Stimulated activated CD4-positive, alpha-beta T cell treated with anti-CD3 and anti-CD28 coated beads, Interleukin-1b, Interleukin-23, amount 100 ng/mL, for 48 hours (primary cell): Measurements from ENCODE around the gene IGDCC3.
A peak's percentile ranks its signal among the peaks of the same experiment; 100 is the strongest.
"Not testable (repeated sequence)": the region's sequence is repeated elsewhere in the genome, so short reads cannot be mapped to it uniquely, and the experiment has no call there.

ENCODE experiments used
- DNase-seq: peaks from one replicate; pipeline ENCODE4 v3.0.0-alpha.2; 2020

IGDCC3 gene

GRCh38 chr15:65405791-65406423 is 28.1 kb upstream of the IGDCC3 start:
- DNase-seq, result no peak

DNA sequence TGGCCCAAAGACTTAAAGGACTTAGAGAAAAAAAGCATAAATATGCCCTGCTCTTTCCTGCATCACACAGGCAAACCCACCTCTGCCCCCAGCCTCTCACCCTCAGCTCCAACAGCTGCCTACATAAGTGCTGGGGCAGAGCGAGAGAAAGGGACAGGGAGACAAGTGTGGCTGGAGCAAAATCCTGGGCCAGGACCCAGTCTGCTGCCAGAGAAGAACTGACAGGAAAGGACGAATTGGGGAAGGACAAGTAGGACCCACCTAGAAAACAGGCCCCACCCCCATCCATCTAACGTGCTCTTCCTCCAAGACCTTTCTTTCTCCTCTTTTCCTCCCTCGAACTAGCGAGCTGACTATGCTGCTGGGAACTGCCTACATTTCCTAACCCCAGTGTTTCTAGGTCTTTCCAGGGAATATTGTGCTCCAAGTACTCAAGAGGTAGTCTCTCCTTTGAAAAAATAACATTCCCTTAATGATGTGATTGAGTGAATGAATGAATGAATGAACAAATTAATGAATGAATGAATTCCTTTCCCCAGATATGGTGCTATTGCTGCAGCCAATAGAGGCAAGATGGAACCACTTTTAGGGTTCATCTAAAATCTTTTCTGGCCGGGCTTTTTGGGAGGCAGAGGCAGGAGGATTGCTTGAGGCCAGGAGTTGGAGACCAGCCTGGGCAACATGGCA is 26.5 kb upstream of the IGDCC3 start:
- no peak for DNase-seq

DNA sequence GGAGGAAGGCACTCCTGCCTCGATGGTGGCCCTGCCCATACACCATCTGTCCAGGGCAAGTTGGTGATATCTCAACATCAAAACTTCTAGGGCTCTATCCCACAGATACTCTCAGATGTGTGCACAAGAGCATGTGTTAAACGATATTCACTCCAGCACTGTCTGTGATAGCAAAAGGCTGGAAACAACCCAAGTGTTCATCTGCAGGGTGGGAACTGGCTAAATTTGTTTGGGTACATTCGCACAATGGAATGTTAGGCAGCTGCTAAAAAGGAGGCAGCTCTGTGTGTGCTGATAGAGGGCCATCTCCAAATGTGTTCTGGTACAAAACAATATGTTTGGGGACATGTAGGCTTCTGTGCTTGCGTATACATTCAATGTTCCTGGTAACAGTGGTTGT is 25.2 kb upstream of the IGDCC3 start:
- no peak for DNase-seq

- DNase-seq, result no peak
Observed at GRCh38 chr15:65401611-65402240, 23.9 kb upstream of the IGDCC3 start.

- DNase-seq, result peak; percentile 45
Observed at GRCh38 chr15:65400760-65401610, 23.2 kb upstream of the IGDCC3 start.

- DNase-seq, result no peak
Observed at GRCh38 chr15:65399997-65400396, 22.2 kb upstream of the IGDCC3 start.

DNA sequence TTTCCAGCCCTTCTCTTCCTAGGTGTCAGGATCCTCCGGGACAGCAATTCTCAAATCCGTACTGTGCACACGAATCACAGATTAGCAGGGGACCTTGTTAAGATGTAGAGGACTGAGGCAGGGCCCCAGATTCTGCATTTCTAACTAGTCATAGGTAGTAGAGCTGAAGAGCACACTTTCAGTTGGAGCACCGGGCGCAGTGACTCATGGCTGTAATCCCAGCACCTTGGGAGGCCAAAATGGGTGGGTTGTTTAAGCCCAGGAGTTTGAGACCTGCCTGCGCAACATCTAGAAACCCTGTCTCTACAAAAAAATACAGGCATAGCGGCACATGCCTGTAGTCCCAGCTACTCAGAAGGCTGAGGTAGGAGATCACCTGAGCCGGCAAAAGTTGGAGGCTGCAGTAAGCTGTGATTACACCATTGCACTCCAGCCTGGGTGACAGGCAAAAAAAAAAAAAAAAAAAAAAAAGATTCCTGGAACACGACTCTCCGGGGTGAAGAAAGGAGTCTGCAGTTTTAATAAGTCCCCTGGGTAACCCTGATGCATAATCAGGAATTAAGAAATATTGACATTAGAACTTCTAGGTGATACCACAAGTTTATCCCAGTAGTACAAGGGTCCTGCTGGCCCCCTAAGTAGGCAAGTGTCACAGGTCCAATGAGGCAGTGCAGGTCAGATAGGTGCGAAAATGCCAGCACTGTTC is 21.4 kb upstream of the IGDCC3 start:
- no peak for DNase-seq

- DNase-seq, result not testable (repeated sequence)
Observed at GRCh38 chr15:65398486-65398885, 20.7 kb upstream of the IGDCC3 start.

DNA sequence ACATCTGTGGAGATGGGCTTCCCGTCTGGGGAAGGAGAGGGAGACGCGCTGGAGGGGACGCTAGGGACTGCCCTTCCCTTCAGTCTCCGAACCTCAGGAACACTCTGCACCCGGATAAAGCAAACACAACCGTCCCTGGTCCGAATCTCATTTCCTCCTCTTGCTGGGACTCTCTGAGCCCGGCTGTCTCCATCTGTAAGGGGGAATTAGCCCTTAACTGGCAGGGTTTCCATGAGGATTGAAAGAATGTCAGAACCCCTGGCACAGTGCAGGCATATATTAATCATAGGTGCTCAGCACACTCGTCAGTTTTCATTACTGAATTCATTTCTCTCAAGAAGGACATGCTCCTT is 19.1 kb upstream of the IGDCC3 start:
- no peak for DNase-seq

GRCh38 chr15:65396283-65396964 is 18.6 kb upstream of the IGDCC3 start:
- DNase-seq, result no peak

GRCh38 chr15:65395567-65396202 is 17.9 kb upstream of the IGDCC3 start:
- no peak for DNase-seq

DNA sequence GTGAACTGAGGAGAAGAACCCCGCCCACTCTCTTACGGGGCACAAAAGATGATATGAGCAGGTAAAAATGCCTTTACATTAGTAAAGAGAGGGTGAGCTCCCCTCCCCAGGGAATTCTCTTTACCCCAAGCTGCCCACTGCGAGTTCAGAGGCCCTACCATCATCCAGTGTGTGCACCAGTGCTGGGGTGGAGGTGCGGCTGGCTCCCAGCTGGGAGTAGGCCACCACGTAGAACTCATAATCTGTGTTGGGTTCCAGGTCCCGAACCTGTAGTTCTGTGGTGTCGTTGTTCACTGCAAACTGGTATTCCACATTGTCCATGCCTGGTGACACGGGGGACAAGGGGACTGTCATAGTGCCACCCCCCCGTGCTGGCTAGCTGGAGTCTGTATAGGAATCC is 17.1 kb upstream of the IGDCC3 start:
- DNase-seq, result no peak

DNA sequence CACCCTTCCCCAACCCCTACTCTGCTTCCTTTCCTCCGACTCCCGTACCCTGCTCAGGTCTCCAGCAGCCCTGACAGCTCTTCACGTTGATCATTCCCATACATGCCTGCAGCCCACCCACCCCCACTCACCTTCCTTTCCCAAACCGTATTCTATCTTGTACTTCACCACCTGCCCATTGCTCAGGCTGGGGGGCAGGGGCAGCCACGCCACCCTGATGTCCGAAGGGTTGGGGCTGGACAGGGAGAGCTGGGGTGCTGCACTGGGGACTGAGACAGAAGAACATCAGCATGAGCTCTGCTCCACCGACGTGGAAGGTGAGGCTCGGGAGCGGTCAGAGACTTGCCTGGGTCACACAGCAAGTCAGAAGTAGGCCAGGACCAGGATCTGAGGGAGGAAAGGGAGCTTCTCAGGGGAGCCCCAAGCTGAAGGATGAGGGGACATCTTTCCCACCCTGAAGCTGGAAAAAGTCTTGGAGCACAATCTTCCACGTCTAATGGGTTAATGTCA is 16.5 kb upstream of the IGDCC3 start:
- DNase-seq, result no peak

DNA sequence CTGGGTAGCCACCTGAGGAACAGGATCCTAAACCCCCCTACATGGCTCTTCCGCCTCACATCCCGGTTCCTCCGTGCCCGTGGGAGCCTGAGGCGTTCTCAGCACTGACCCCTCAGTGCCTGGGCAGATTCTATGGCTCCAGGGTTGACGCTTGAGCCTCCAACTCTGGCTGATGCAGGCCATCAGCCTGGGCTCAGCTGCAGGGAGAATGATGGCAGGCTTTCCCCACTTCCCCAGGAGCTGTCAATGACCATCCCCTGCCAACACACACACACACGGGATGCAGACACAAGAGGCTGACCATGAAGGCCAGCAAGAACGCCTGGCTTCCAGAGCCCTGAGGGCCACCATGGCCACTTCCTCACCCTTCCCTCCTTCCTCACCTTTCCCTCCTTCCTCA is 15.8 kb upstream of the IGDCC3 start:
- no peak for DNase-seq

- DNase-seq, result no peak
Observed at GRCh38 chr15:65393091-65393490, 15.3 kb upstream of the IGDCC3 start.

GRCh38 chr15:65392368-65392767 is 14.6 kb upstream of the IGDCC3 start:
- no peak for DNase-seq

- no peak for DNase-seq
Observed at GRCh38 chr15:65391732-65392131, 13.9 kb upstream of the IGDCC3 start.

DNA sequence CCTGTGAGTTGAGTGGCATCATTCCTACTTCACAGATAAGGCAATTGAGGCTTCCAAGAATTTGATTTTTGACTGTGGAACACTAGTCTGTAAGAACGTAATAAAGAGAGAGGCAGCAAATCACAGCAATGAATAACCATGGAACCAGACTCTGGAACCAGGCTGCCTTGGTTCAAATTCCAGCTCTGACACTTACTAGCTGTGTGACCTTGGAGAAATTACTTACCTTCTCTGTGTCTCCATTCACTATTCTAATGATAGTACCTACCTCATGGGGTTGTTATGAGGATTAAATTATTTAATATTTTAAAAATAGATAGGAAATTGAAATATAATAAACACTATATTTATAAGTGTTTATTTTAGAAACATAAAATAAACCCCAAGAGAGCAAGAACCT is 12.6 kb upstream of the IGDCC3 start:
- DNase-seq, result no peak

- no peak for DNase-seq
Observed at GRCh38 chr15:65389226-65389625, 11.4 kb upstream of the IGDCC3 start.

DNA sequence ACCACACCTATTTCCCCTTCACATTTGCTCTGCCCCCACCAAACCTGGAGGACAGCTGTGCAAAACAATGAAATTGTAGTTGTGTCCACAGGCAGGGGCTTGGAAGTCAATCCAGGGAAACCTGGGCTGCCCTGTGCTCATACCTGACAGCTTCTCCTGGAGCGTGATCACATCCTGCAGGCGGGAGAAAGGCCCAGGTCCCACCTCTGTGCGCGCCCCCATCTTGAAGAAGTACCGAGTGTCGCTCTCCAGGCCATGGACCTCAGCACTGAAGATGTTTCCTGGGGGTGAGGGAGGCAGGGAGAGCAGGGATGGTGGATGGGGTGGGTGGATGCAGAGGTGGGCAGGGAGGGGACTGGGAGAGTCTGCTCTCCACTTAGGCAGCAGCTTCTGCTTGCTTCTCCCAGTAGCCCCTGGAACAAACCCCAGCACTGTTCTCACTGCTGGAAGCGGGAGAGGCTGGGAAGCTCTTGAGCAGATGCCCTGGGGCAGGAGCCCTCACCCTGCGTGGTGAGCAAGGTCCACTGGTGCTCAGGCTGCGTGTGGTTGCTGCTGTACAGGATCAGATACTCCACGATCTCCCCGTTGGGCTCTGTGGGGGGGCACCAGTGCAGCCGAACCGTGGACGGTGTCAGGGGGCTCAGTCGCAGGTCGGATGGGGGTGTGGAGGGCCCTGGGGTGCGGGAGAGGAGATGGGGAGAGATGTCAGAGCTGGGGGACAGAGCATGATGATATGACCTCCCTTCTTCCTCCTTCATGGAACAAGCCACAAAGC is 10.7 kb upstream of the IGDCC3 start:
- no peak for DNase-seq

DNA sequence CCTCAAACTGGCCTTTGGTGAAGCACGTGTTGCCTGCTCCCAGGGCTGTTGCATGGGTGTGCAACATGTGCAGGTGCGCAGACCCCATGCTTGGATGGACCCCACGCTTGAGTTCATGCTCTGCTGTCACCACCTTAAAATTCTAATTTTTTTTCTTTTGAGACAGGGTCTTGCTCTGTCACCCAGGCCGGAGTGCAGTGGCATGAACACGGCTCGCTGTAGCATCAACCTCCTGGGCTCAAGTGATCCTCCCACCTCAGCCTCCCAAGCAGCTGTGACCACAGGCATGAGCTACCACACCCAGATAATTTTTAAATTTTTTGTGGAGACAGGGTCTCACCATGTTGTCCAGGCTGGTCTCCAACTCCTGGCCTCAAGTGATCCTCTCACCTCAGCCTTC is 9.1 kb upstream of the IGDCC3 start:
- no peak for DNase-seq
